NB4 (cell line): ENCODE results near the gene RARRES2.
"Not testable (repeated sequence)": the region's sequence is repeated elsewhere in the genome, so short reads cannot be mapped to it uniquely, and the experiment has no call there.

ENCODE experiments used
- POLR2A ChIP-seq: IDR thresholded peaks from 2 replicates; pipeline ENCODE4 v1.6.1; 2011; ENCODE audit warnings: mild to moderate bottlenecking; ENCODE audit not compliant: insufficient read length; ENCODE audit errors: extremely low read depth
- TF ChIP-seq, protein P1 (sequence below): IDR thresholded peaks from one replicate; pipeline ENCODE4 v1.5.1; 2012; ENCODE audit warnings: low read depth, low read length
- TF ChIP-seq, protein P2 (sequence below): IDR thresholded peaks from 2 replicates; pipeline ENCODE4 v1.6.1; 2011; ENCODE audit warnings: low read depth, low read length

DNA sequence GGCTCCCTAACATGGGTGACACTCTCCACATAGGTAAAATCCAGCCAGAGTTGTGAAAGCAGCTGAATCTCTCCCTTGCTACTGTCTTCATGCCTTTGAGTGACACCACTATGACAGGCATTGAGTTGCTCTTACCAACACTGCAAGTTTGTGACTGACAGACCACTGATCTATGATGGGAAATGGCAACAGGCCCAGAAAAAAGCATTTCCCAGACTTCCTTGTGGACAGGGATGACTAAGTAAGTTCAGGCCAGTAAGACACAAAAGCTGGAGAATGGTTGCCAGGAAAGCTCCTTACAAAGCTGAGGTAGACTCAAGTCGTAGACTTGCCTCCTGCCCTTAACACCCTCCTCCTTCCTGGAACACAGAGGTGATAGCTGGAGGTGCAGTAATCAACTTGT is 38.5 kb downstream of the RARRES2 start:
- TF ChIP-seq, protein P1, sequence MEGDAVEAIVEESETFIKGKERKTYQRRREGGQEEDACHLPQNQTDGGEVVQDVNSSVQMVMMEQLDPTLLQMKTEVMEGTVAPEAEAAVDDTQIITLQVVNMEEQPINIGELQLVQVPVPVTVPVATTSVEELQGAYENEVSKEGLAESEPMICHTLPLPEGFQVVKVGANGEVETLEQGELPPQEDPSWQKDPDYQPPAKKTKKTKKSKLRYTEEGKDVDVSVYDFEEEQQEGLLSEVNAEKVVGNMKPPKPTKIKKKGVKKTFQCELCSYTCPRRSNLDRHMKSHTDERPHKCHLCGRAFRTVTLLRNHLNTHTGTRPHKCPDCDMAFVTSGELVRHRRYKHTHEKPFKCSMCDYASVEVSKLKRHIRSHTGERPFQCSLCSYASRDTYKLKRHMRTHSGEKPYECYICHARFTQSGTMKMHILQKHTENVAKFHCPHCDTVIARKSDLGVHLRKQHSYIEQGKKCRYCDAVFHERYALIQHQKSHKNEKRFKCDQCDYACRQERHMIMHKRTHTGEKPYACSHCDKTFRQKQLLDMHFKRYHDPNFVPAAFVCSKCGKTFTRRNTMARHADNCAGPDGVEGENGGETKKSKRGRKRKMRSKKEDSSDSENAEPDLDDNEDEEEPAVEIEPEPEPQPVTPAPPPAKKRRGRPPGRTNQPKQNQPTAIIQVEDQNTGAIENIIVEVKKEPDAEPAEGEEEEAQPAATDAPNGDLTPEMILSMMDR = not testable (repeated sequence)
- TF ChIP-seq POLR2A = not testable (repeated sequence)
- TF ChIP-seq, protein P2, sequence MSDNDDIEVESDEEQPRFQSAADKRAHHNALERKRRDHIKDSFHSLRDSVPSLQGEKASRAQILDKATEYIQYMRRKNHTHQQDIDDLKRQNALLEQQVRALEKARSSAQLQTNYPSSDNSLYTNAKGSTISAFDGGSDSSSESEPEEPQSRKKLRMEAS = not testable (repeated sequence)
